ENCODE data around the gene CCNF. TPM values are rescaled to one million over a fixed set of nuclear protein-coding genes. Genes with fewer than 3 reads are reported as not detected.

Gene CCNF
- total RNA-seq, 4 donors from 2014 or later, result 5.6 to 17.7 (median 11.3) TPM

GRCh38 chr16:2483939-2484897, 55.0 kb downstream of the CCNF start:
- intact Hi-C loops (cut with DNase I; ENCODE audit: low total_unique reads), result no loop called here
- TF ChIP-seq POLR2A (IDR thresholded peaks at IDR 0.05), result no peak
- TF ChIP-seq CTCF (IDR thresholded peaks at IDR 0.05), result no peak
- 81 to 85% methylated on average over 16 of the region's 16 CpGs for WGBS, 2 donors
- DNase-seq (ENCODE audit: low spot score in 2 of 2), result no peak
- no peak overlapping the region for H3K4me3 ChIP-seq (ENCODE audit: low read depth, poor library complexity, severe bottlenecking)

- 87 to 91% methylated on average over 13 of the region's 13 CpGs for WGBS, 2 donors
- intact Hi-C loops (cut with DNase I; ENCODE audit: low total_unique reads), result no loop called here
- DNase-seq (ENCODE audit: low spot score in 2 of 2), result no peak
- H3K4me3 ChIP-seq (ENCODE audit: low read depth, poor library complexity, severe bottlenecking), result no peak overlapping the region
- TF ChIP-seq POLR2A (IDR thresholded peaks at IDR 0.05) (no peak), CTCF (IDR thresholded peaks at IDR 0.05) (no peak)
Observed at GRCh38 chr16:2484898-2485508, 55.8 kb downstream of the CCNF start.

GRCh38 chr16:2485811-2486507, 56.7 kb downstream of the CCNF start:
- H3K4me3 ChIP-seq (ENCODE audit: low read depth, poor library complexity, severe bottlenecking), result no peak overlapping the region
- intact Hi-C loops (cut with DNase I; ENCODE audit: low total_unique reads), result no loop called here
- WGBS, 2 donors, result 51 to 60% methylated on average over 27 to 31 of the region's 33 CpGs
- no peak for TF ChIP-seq POLR2A (IDR thresholded peaks at IDR 0.05)
- no peak for TF ChIP-seq CTCF (IDR thresholded peaks at IDR 0.05)
- DNase-seq (ENCODE audit: low spot score in 2 of 2), result no peak

GRCh38 chr16:2486645-2487516, 57.6 kb downstream of the CCNF start:
- 47 to 52% methylated on average over 29 of the region's 29 CpGs for WGBS, 2 donors
- no peak for TF ChIP-seq CTCF (IDR thresholded peaks at IDR 0.05)
- no peak for TF ChIP-seq POLR2A (IDR thresholded peaks at IDR 0.05)
- peak; percentile 73 to 94 for DNase-seq (ENCODE audit: low spot score in 2 of 2)
- no peak overlapping the region for H3K4me3 ChIP-seq (ENCODE audit: low read depth, poor library complexity, severe bottlenecking)
- intact Hi-C loops (cut with DNase I; ENCODE audit: low total_unique reads), result no loop called here

GRCh38 chr16:2487517-2487842, 58.2 kb downstream of the CCNF start:
- no peak for DNase-seq (ENCODE audit: low spot score in 2 of 2)
- TF ChIP-seq CTCF (IDR thresholded peaks at IDR 0.05) (no peak), POLR2A (IDR thresholded peaks at IDR 0.05) (no peak)
- H3K4me3 ChIP-seq (ENCODE audit: low read depth, poor library complexity, severe bottlenecking), result no peak overlapping the region
- 27 to 48% methylated on average over 8 of the region's 8 CpGs for WGBS, 2 donors
- intact Hi-C loops (cut with DNase I; ENCODE audit: low total_unique reads), result no loop called here
